Aortic smooth muscle cell (primary cell): ENCODE measurements around the gene RASA4B. TPM values are rescaled to one million over a fixed set of nuclear protein-coding genes. Genes with fewer than 3 reads are reported as not detected.

Experiments
- total RNA-seq: library from RNA; depleted of rRNA; stranded (reverse); fragments of >200 nt; gene quantifications from 2 replicates; pipeline ENCODE4 v1.2.3, GENCODE V29; 2014

RASA4B gene
- total RNA-seq = 13.3 and 19.4 TPM in 2 replicates

DNA sequence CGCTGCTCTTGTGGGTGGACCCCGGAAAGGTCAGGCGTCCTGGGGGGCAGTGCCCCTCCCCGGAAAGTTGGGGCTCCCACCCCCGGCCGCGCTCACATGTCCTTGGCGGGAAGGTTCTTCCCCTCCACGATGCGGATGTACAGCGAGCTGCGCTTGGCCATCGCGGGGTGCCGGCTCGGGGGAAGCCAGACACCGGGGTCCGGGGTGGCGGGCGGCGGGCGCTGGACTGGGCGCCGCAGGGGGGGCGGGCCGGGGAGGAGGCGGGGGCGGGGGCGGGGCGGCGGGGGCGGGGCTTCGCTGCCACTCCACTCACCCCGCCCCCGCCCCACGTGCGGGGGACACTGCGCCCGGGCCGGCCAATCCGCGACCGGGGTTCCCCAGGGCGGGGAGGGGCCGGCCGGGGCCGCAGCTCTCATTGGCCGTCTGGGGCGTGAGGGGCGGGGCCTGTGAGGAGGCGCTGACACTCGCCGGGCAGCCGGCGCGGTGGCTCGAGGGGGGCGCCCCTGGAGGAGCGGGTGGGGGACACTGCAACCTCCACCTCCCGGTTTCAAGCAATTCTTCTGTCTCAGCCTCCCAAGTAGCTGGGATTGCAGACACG is at the start of gene RASA4B:
Gene RASA4B (minus strand): TSS at position 228 of the 598 bp plus-strand sequence. CDS start 67 bp downstream, at position 161.

DNA sequence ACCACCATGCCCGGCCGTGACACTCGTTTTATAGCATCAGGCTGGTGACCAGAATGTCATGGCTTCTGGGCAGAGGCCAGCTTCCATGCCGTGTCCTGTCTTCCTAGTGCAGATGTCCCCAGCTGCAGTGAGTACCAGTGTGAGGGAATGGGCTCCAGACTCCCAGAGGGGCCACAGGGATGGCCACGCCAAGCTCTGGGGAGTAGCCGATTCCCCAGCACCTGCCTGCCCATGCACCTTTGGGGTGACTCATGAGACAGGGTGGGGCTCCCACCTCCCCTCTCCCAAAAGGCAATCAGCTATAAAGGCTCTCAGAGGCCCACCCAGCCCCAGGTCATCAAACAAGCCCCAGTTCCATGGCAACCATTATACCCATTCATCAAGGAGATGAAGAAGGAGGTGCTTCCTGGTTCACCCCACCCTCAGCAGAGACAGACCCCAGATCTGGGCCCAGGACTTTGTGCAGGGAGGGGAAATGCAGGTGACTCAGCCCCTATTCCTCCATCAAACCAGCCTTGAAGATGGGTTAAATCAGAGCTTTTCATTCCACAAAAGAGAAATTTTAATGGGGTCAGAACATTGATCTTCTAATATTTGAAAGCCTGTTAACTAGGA is 33.3 kb upstream of the RASA4B start, which contains the start of gene SPDYE2:
Gene SPDYE2 (plus strand): TSS at position 419 of the 615 bp plus-strand sequence. CDS start 2,030 bp downstream, outside the sequence.

DNA sequence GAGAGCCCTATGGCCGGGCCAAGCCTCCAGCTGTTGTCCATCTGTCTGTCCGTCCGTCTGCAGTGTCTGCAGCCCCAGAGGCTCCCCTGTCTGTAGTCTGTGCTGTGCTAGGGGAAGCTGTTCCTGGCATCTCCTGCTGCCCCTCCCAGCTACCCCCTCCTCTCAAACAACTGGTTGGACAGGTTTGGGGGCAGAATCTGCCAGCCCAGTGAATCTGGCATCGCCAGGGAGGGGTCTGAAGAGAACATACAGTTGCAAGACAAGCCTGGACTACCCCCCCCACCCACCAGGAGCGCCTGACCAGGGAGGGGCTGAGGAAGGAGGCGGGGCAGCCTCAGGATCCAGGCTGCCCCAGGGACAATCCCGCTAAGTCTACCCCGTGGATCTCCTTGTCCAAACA is 26.0 kb upstream of the RASA4B start, which contains the start of gene UPK3BL2:
Gene UPK3BL2 (minus strand): TSS at position 101 of the 400 bp plus-strand sequence. CDS start 60 bp downstream, at position 41.

DNA sequence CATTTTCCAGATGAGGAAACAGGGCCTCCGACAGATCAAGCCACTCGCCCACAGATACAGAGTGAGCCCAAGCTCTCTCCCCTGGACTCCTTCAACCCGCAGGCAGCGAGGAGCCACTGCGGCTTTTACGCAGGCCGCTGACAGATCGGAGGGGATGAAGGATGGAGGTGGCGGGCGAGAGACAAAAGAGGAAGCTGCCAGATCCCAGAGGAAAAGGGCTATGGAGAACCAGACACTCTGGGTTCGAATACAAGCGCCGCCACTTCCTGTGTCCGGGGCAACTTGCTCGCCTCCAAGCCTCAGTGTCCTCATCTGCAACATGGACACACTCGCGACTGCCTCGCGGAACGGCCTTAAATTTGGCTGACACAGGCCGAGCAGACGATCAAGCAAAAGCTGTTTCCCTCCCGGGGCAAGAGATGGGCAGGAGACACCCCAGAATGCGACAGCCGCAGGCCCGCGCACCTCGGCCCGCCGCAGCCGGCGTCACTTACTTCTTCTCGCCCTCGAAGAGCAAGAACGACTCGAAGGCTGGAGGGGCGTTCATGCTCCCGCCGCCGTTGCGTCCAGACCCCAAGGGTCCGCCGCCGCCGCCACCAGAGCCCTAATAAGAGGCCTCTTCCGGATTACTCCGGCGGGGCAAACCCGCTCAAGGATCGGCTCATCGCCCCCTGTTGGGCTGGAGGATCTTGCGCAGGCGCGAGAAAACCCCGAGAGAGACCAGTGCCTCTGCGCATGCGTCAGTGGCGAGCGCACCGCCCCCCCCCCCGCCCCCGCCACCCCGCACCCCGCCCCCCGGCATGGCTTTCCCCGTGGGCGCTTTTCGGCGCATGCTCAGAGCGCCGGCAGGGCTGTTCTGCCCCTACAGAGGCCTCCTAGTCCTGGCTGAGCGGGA is 39.0 kb downstream of the RASA4B start, which contains the start of gene POLR2J:
Gene POLR2J (minus strand): TSS at position 609 of the 895 bp plus-strand sequence. CDS start 62 bp downstream, at position 547.

DNA sequence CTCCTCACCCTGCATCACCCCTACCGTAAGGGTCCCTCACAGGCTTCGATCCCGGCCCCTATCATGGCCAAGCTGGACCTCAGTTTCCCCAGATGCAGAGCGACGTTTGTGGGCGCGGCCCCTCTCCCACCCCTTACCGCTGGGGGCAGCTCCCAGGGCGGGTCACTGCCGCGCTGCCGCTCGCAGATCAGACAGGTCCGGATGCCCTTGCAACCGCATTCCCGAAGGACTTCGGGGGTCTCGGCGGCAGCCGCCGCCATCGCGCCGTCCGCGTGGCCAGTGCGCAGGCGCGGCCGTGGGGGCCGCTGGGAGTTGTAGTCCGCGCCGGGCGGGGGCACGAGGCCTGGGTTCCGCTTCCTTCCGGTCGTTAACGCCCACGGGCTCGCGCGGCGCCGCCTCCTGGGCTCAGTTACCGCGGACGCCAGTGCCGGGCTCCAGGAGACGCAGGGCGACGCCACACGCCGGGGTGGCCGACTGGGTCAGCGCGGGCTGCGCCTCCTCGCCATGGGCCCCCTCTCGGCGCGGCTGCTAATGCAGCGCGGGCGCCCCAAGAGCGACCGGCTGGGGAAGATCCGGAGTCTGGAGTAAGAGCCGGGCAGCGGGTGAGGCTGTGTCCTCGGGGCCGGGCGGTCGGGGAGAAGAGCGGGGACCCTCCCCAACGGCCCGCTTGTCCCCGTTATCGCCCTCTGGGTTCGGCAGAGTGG is 52.8 kb downstream of the RASA4B start, which contains the start of the genes ALKBH4 and LRWD1:
Gene ALKBH4 (minus strand): TSS at position 287 of the 704 bp plus-strand sequence. CDS start 27 bp downstream, at position 260.
Gene LRWD1 (plus strand): TSS at position 408 of the 704 bp plus-strand sequence. CDS start 97 bp downstream, at position 505.

DNA sequence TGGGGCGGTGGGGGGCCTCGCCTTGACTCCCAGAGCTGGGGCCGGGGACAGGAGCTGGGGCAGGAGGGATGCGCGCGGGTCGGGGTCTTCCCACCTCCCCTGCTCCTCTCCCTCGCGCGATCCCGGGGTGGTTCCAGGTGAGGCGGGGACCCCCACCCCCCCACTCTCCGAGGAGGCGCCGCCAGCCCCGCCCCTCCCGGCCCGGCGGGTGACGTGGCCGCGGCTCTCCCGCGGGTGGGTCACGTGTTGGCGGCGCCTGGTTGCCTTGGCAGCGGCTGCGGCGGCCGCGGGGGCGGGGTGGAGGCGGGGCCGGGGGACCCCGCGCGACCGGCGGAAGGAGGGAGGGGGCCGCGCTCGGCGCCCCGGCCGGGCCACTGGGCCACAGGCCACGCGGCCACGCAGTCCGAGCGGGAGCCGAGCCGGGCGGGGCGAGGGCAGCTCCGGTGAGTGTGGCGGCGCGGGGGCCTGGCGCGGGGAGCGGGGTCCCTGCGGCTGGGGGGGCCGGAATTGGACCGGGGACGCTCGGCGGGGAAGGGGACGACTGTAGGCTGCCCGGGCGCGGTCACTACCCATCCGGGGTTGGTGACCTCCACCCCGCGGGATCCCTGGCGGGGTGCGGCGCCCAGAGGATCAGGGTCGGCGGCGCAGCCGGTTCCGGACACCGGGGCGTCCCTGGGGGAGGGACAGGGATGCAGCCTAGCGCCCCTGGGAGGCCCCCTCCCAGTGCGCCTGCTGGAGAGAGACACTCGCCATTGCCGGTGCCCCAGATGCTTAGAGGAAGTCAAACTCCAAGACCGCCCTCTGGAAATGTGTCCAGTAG is 84.1 kb downstream of the RASA4B start, which contains the start of gene ORAI2:
Gene ORAI2 (plus strand): TSS at position 357 of the 820 bp plus-strand sequence. CDS start 5,382 bp downstream, outside the sequence.

Other genes with a start within 250 kb of the RASA4B start
- gene SH2B2, start 230.9 kb downstream of the RASA4B start, total RNA-seq = 0.50 and 0.92 TPM in 2 replicates
- gene SPDYE6, start 161.3 kb downstream of the RASA4B start, total RNA-seq = 0.06 TPM in 1 of 2 replicates, not detected in the other
- gene PRKRIP1, start 121.4 kb downstream of the RASA4B start, total RNA-seq = 13.1 and 14.6 TPM in 2 replicates
- 45.2 and 49.4 TPM in 2 replicates for gene ORAI2, start 84.2 kb downstream of the RASA4B start, total RNA-seq
- 9.0 and 9.3 TPM in 2 replicates for gene ALKBH4, start 52.9 kb downstream of the RASA4B start, total RNA-seq
- gene LRWD1, start 52.8 kb downstream of the RASA4B start, total RNA-seq = 20.3 and 32.4 TPM in 2 replicates
- 47.3 and 49.3 TPM in 2 replicates for gene POLR2J, start 38.9 kb downstream of the RASA4B start, total RNA-seq
- 2.8 and 5.2 TPM in 2 replicates for gene UPK3BL2, start 25.9 kb upstream of the RASA4B start, total RNA-seq
- gene SPDYE2, start 33.4 kb upstream of the RASA4B start, total RNA-seq = not detected in 2 replicates
- 27.0 and 66.9 TPM in 2 replicates for gene POLR2J3, start 54.8 kb upstream of the RASA4B start, total RNA-seq
- gene RASA4, start 99.0 kb upstream of the RASA4B start, total RNA-seq = 71.7 and 118 TPM in 2 replicates
- gene UPK3BL1, start 125.0 kb upstream of the RASA4B start, total RNA-seq = 11.9 and 15.9 TPM in 2 replicates
- not detected in 2 replicates for gene SPDYE2B, start 132.5 kb upstream of the RASA4B start, total RNA-seq
- gene POLR2J2, start 153.9 kb upstream of the RASA4B start, total RNA-seq = 4.7 and 5.9 TPM in 2 replicates
- gene FAM185A, start 231.2 kb upstream of the RASA4B start, total RNA-seq = 8.8 and 8.9 TPM in 2 replicates